Activated CD4-positive, CD25-positive, alpha-beta regulatory T cell treated with anti-CD3 and anti-CD28 coated beads, Interleukin-2, amount 50 U/mL, for 16 hours (primary cell): ENCODE results near the gene FXN.
"Not testable (repeated sequence)": the region's sequence is repeated elsewhere in the genome, so short reads cannot be mapped to it uniquely, and the experiment has no call there.

ENCODE experiments used
- DNase-seq: peaks from one replicate; pipeline ENCODE4 v3.0.0-alpha.2; 2020; ENCODE audit warnings: low read depth, low spot score

FXN gene

DNA sequence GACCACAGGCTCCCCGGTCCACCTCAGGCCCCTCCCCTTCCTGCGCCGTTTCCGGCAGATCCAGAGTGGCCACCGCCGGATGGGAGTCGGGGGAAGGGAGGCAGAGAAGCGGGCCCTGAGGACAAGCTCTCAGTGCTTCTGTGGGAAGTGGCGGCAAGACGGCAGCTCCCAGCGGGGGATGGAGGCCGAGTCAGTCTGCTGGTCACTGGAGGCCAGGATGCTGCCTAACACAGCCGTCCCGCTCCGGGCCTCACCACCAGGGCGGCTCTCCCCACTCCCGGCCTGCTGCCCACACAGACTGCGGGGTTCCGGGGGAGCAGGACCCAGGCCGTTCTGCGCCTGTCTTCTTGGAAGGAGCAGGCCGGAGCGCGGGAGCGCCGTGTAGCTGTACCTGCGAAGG lies 31.4 kb downstream of the FXN start:
- no peak for DNase-seq

DNA sequence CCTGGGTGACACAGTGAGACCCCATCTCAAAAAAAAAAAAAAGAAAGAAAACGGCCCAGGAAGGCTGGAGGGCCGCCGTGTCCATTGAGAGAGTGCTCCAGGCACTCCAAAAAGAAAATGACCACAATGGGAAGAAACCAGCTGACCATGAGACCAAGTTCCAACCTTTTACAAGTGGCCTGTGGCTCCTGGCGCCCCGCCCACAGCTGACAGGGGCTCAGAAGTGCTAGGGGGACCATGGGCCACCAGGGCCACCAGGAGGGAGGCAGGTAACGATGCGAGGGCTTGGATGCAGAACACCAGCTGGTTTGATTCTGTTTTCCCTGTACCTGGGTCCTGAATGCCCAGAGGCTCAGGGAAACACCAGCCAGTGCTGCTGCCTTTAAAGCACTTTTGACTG lies 34.6 kb downstream of the FXN start:
- no peak for DNase-seq

DNA sequence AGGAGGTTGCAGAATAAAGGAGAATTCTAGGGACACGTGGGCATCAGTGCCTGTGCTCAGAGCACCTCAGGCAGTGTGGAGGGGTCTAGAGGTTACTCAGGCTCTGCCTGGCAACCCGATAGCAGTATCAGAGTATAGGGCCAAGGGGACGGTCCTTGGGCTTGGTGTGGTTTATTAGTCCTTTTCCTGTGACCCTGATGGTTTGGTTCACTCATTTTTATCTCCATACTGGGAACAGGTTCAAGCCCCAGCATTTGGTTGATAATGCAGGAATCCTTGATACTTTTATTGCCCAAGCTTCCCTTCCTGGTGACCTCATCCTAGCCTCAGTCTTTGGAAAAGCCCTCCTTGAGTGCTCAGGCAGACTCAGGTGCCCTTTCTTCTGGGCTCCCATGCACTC lies 35.5 kb downstream of the FXN start:
- DNase-seq = no peak

DNA sequence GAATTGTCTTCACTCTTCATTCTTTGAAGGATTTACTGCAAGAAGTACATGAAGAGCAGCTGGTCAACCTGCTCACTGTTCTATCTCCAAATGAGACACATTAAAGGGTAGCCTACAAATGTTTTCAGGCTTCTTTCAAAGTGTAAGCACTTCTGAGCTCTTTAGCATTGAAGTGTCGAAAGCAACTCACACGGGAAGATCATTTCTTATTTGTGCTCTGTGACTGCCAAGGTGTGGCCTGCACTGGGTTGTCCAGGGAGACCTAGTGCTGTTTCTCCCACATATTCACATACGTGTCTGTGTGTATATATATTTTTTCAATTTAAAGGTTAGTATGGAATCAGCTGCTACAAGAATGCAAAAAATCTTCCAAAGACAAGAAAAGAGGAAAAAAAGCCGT lies 37.6 kb downstream of the FXN start:
- DNase-seq = no peak

DNA sequence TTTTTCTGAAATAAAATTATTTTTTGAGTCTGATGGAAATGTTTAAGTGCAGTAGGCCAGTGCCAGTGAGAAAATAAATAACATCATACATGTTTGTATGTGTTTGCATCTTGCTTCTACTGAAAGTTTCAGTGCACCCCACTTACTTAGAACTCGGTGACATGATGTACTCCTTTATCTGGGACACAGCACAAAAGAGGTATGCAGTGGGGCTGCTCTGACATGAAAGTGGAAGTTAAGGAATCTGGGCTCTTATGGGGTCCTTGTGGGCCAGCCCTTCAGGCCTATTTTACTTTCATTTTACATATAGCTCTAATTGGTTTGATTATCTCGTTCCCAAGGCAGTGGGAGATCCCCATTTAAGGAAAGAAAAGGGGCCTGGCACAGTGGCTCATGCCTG lies 39.2 kb downstream of the FXN start:
- DNase-seq = no peak

DNA sequence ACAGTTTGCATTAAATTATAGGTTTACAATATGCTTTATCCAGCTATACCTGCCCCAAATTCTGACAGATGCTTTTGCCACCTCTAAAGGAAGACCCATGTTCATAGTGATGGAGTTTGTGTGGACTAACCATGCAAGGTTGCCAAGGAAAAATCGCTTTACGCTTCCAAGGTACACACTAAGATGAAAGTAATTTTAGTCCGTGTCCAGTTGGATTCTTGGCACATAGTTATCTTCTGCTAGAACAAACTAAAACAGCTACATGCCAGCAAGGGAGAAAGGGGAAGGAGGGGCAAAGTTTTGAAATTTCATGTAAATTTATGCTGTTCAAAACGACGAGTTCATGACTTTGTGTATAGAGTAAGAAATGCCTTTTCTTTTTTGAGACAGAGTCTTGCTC lies 41.0 kb downstream of the FXN start:
- no peak for DNase-seq

DNA sequence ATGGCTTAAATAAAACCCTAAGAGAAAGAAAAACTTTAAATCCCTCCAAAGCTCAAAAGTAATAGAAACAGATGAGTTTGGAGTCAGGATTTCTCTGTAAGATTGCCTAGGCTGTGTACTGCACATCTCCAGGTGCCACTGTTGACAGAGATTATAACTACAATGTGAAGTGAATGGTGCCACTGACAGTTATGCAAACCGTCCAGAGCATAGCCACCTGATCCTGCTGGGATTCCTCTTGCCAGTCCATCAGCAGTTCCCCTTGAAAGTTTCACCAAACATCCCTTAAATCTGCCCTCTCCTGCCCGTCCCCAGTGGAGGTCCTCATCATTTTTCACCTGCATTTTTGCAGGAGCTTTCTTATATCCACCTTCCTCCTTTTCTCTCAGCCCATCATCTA lies 42.5 kb downstream of the FXN start:
- DNase-seq = no peak

DNA sequence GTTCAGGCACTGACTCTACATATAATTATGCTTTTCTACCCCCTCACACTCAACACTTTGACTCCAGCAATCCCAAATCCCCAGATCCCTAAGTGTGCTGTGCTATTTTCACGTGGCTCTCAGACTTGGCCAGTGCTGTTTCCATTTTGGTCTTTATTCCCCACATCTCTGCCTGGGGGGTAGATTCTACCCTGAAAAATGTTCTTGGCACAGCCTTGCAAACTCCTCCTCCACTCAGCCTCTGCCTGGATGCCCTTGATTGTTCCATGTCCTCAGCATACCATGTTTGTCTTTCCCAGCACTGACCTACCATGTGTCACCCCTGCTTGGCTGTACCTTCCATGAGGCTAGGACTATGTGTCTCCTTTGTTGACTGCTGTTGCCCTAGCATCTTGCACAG lies 43.0 kb downstream of the FXN start:
- DNase-seq = no peak

DNA sequence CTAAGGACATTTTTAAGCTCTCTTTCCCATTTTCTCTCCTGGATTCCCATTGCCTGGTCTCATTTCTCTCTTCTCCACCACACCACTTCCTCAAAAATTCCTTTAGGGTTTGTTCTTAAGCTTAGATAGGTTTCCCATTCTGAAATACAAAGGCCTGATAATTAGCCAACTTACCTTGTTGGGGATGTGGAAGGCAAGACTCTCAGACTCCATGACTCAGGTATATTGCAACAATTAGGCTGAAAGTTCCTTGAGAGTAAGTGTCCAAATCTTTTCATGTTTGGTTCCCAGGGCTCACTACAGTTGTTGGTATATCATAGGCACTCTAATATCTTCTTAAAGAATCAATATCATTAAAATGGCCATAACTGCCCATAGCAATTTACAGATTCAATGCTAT lies 43.6 kb downstream of the FXN start:
- DNase-seq = no peak

DNA sequence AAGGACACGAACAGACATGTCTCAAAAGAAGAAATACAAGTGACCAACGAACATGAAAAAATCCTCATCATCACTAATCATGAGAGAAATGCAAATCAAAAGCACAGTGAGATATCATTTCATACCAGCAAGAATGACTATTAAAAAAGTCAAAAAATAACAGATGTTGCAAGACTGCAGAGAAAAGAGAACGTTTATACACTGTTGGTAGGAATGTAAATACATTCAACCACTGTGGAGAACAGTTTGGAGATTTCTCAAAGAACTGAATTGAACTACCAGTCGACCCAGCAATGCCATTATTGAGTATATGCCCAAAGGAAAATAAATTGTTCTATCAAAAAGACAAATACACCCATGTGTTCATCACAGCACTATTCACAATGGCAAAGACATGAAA lies 45.7 kb downstream of the FXN start:
- DNase-seq = no peak

DNA sequence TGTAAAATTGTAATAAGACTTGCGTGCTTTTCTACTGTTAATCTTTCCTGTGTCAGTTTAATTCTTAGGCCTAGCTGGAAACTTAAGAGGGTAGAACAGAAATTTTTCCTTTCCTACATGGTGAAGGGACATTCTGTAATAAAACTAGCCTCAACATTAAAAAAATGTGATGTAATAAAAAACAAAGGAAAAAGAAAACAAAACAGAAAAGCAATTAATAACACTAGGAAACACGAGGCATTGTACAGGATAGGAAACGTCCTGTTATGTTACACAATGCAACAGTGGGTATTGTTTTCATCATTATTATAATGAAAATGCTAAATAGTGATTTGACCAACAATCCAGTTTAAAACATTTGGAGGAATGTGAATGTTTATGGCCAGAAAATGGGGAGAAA lies 47.8 kb downstream of the FXN start:
- DNase-seq = no peak

DNA sequence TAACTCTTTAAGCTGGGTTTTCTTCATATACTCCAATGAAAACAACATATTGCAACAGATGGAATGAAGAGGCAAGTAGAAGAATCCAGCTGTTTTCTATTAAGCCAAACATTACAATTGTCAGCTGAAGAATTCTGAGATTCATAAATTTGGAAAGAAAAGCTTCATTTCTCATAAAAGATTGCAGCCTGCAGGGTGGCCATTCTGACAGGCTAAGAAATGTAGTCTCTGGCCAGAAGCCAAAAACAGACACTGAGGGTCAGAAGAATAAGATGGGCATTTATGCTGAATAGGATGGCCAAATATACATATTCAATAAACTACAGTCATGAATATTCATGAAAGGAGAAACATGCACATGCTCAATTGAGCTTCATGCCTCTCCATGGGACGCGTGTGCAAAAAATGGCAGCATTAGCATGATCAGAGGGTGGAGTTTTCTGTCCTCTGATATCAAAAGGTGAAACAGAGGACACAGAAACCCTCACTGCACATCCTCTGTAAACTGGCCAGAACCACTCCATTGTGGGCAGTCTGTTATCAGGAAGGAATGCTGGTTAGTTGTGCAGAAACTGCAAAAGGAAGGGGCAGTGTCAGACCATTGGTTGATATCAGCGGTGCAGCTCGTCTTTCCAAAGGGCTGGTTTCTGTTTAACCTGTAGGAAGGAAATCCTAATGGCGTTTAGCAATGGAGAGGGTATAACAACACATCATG lies 50.2 kb downstream of the FXN start:
- no peak for DNase-seq

DNA sequence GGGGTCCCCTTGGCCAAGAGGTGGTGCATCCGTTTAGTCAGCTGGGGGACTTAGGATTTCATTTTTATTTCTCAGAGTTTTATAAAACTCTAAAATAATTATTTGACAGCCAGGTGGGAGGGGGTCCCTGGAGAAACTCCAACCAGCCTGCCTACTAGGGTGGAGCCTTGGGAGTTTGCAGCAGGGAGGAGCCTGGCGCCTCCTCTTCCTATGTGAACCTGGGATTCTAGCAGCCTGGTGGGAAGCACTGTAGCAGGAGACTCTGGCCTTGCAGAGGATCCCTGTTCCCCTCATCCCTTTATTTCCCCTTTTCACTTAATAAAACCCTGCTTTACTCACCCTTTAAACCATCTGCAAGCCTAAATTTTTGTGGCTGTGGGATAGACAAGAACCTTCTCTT lies 50.8 kb downstream of the FXN start:
- no peak for DNase-seq

DNA sequence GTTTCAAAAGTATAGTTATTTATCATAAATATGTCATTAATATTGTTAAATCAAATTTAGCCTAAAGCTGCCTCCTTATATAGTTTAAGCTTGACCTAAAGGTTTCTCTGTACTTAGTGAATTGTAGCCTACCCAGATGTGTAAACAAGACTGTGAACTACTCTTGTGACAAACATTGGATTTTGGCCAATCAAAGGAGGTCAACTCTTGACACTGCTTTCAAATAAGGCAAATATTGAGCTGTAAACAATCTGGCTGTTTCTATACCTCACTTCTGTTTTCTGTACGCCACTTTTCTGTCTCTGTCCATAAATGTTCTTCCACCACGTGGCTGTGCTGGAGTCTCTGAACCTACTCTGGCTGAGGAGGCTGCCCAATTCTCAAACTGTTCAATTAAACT lies 51.2 kb downstream of the FXN start:
- no peak for DNase-seq

DNA sequence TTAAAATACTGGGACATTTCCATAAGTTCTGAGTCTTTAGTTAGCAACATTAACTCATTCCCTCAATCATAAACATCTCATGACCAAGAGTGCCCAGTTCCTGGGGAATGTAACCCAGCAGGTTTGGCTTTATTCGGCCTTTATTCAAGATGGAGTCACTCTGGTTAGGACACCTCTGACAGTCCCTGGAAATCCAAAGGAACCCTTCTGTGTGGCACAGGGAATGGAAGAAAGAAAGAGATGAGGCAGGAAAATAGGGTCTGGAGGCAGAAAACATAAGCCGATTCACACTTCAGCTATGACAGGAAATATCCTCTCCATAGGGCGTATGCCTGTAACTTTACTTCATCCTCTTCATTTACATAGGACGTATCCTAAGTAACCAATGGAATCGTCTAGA lies 53.5 kb downstream of the FXN start:
- no peak for DNase-seq

DNA sequence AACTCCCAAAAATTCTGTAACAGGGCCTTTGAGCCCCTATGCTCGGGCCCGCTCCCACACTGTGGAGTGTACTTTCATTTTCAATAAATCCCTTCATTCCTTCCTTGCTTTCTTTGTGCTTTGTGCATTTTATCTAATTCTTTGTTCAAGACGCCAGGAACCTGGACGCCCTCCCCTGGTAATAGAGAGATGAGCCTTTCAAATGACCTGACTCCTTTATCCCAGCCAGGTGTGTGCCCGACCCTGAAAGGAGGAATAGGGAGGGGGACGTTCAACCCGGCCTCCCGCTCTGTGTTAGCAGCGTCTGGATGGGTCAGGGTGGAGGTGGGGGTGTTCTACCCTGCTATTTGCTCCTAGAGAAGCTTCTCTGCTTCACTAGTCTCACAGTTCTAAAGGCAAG lies 53.9 kb downstream of the FXN start:
- no peak for DNase-seq

DNA sequence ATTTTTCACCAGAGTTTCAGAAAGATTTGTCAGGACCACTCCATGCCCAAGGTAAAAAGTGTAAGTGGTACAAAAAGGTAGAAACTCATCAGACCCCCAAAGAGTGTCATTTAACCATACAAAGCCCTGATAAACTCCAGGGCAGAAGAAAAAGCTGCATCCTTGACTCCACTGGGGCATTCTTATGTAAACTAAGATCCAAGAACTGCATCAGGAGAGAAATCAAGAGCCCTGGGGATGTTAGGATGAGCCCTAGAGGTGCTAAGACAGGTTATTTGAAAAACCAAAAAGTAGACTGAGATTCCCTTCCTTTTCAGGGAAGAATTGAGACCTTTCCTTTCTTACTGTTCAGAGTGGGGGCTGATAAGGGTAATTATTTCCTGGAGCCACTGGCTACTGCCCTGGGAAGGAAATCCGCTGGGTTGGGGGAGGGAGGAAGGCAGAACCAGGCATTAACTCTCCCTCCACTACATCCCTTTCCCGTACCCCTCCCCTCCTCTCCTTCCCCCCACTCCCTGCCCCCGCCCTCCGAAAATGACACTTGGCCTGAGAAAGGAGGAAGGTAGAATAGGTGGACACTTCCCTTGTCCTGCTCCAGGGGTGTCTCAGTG lies 54.7 kb downstream of the FXN start:
- no peak for DNase-seq

DNA sequence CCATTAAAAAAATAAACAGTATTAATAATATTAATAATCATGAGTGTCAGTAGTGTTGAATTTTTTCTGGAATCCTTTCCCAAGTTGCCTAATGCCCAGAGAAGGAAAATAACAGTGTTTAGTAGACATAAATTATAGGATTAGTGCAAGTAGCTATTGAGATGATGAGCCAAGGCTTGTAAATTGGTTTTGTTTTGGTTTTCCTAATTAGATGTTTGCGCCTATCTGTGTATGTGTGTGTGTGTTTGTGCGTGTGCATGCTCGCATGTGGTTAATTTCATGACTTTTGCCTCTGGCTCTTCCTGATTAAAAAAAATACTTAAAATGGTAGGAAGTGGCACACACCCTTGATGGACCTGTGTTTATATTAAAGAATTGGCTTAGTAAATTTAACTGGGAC lies 55.4 kb downstream of the FXN start:
- DNase-seq = no peak

DNA sequence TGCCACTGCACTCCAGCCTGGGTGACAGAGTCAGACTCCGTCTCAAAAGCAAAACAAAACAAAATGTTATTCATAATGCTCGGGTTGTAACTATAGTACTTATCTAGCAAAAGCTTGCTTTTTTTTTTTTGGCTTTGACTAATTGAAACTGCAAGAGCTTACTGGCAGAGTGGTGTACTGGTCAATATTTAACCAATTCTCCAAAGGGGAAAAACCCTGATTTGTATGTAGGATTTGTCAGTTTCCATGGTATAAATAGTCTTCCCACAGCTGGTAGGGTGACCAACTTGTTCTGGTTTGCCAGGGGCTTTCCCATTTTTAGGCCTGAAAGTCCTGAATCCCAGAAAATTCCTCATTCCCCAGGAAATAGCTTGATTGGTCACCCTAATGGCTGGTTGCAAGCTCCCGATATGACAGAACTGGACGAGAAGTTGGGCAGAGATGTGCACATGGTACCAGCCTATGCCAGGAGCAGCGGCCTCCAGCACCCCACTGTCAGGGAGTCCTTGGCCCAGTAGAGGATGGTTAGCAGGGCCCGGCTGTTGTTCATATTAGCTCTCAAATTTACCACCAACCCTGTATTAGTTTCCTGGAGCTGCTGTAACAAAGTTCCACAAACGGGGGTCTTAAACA lies 58.0 kb downstream of the FXN start:
- no peak for DNase-seq

DNA sequence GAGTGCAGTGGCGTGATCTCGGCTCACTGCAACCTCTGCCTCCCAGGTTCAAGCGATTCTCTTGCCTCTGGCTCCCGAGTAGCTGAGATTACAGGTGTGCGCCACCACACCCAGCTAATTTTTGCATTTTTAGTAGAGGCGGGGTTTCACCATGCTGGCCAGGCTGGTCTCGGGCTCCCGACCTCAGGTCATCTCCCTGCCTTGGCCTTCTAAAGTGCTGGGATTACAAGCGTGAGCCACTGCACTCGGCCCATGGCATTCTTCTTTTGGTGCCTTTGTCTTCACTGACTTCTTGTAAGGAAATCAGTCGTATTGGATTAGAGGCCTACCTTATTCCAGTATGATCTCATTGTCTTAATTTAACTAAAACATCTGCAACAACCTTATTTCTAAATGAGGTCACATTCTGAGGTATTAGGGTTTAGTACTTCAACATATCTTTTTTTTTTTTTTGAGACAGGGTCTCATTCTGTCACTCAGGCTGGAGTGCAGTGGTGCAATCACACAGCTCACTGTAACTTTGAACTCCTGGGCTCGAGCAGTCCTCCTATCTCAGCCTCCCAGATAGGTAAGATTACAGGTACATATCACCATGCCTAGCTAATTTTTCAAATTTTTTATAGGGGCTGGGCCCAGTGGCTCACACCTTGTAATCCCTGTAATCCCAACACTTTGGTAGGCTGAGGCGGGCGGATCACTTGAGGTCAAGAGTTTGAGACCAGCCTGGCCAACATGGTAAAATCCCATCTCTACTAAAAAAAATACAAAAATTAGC lies 59.0 kb downstream of the FXN start:
- DNase-seq = not testable (repeated sequence)

DNA sequence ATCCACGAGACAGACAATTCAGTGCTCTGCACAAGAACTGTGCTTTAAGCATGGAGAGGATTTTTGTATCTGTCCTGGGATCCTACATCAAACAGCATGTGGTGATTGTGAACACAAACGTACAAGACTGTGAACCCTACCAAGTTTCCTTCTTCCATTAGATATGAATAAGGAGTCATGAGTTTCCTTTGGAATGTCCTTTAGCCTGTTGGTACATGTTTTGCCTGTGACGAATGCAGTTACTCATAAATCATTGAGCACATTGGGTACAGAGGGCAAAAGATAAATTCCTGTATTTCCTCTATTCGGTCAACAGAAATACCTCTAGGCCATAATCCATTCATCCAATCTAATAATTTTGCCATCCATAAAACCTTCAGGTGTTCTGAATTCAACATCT lies 61.5 kb downstream of the FXN start:
- DNase-seq = no peak

DNA sequence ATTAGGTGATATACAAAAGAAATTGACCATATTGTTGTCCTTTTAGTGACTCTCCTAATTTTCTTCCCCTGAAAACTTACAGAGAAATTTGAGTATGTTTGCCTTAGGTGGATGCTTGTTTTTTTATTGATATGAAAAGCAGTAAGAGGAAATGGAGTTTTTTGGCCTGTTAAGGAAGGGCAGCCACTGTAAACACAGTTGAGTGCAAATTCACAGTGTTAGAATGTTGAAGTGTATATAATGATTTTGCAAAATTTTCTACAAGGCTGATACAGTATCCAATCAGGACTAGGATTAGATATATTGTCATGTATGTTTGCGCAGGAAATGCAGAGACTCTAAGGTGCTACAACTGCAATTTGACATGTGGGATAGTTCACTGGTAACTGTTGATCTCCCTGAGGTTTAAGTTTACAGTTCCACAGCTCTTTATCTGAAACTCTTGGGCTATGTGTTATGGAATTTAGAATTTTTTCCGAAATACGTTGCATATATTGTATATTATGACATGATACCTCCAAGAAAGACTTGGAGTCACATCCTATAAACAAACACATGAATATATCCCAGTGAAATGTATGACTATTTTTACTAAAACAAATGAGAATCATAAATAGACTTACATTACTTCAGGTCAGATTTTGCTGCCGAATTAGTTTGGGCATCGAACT lies 62.5 kb downstream of the FXN start:
- no peak for DNase-seq
